SU-DHL-6 (cell line): ENCODE results near the gene ZNF346.

Experiments
- H2AFZ ChIP-seq: fragments of 200-600 bp; sonication (generic); 2 replicates; pipeline ENCODE4 v1.6.1; 2014; ENCODE audit warnings: low read depth, mild to moderate bottlenecking, moderate library complexity, mixed read lengths, antibody characterized with exemption, low read length; ENCODE audit not compliant: severe bottlenecking
- H3F3A ChIP-seq: fragments of 200-600 bp; shearing (Covaris generic); 2 replicates; pipeline ENCODE4 v1.6.0; 2016; ENCODE audit warnings: antibody characterized with exemption, mild to moderate bottlenecking; ENCODE audit not compliant: insufficient read depth
- H3K27ac ChIP-seq: fragments of 200-600 bp; sonication (generic); 2 replicates; pipeline ENCODE4 v1.5.1; 2016; ENCODE audit warnings: low read depth, mild to moderate bottlenecking, low read length, moderate library complexity, mixed read lengths
- H3K27me3 ChIP-seq: fragments of 200-600 bp; sonication (generic), shearing (Covaris generic); 2 replicates; pipeline ENCODE4 v1.6.0; 2014; ENCODE audit warnings: mild to moderate bottlenecking, low read length
- H3K36me3 ChIP-seq: fragments of 200-600 bp; sonication (generic); 2 replicates; pipeline ENCODE4 v1.6.1; 2014; ENCODE audit warnings: mild to moderate bottlenecking, low read length, mixed read lengths
- H3K4me2 ChIP-seq: fragments of 300-600, 200-600 bp; shearing (Covaris generic), sonication (generic); 2 replicates; pipeline ENCODE4 v1.6.0; 2014; ENCODE audit warnings: low read length, low read depth, mild to moderate bottlenecking; ENCODE audit not compliant: poor library complexity, severe bottlenecking
- H3K4me3 ChIP-seq: fragments of 200-600 bp; sonication (generic); 2 replicates; pipeline ENCODE4 v1.5.1; 2014; ENCODE audit warnings: antibody characterized with exemption, low read length, mild to moderate bottlenecking, mixed read lengths; ENCODE audit not compliant: insufficient read depth, poor library complexity, severe bottlenecking
- H3K79me2 ChIP-seq: fragments of 200-600 bp; sonication (generic); 2 replicates; pipeline ENCODE4 v1.6.1; 2014; ENCODE audit warnings: mild to moderate bottlenecking, low read length, moderate library complexity; ENCODE audit not compliant: insufficient read depth
- H3K9ac ChIP-seq: fragments of 200-600 bp; sonication (generic); 2 replicates; pipeline ENCODE4 v1.7.0; 2014; ENCODE audit warnings: mild to moderate bottlenecking, low read length
- H3K9me2 ChIP-seq: fragments of 200-600 bp; sonication (generic); replicated peaks from 2 replicates; pipeline ENCODE4 v1.6.1; 2014; ENCODE audit warnings: low read length; ENCODE audit not compliant: insufficient read depth
- H3K9me3 ChIP-seq: fragments of 200-600 bp; sonication (generic); 2 replicates; pipeline ENCODE4 v1.6.1; 2014; ENCODE audit warnings: low read length, mixed read lengths; ENCODE audit not compliant: insufficient read depth
- H4K20me1 ChIP-seq: fragments of 200-600 bp; sonication (generic); 2 replicates; pipeline ENCODE4 v1.6.1; 2014; ENCODE audit warnings: low read depth, mild to moderate bottlenecking, antibody characterized with exemption, low read length, moderate library complexity, mixed read lengths
- CTCF ChIP-seq: fragments of 200-600 bp; sonication (generic); IDR thresholded peaks from one replicate; pipeline ENCODE4 v1.5.1; 2017; ENCODE audit warnings: antibody characterized with exemption, mild to moderate bottlenecking, low read length, moderate library complexity; ENCODE audit not compliant: insufficient read depth, poor library complexity, severe bottlenecking
- EZH2phosphoT487 ChIP-seq: fragments of 200-600 bp; sonication (generic), shearing (Covaris generic); conservative IDR thresholded peaks from 2 replicates; pipeline ENCODE4 v1.6.1; 2018; ENCODE audit warnings: mild to moderate bottlenecking, antibody characterized with exemption, low read length, moderate library complexity, mixed read lengths

ZNF346 gene

GRCh38 chr5:177130211-177131018 is 107.9 kb downstream of the ZNF346 start:
- H3K4me3 ChIP-seq = no peak overlapping the region
- peaks cover 47% of the 10 kb centered on the region for H3F3A ChIP-seq
- no peaks in the 10 kb centered on the region for H3K27me3 ChIP-seq
- no peak overlapping the region for H2AFZ ChIP-seq
- H3K9ac ChIP-seq = no peak overlapping the region
- H3K9me2 ChIP-seq = no peaks in the 10 kb centered on the region
- no peaks in the 10 kb centered on the region for H4K20me1 ChIP-seq
- no peak overlapping the region for H3K4me2 ChIP-seq
- peaks cover 12% of the 10 kb centered on the region for H3K79me2 ChIP-seq
- H3K9me3 ChIP-seq = no peaks in the 10 kb centered on the region
- TF ChIP-seq EZH2phosphoT487 (no peak), CTCF (no peak)
- peak overlapping the region; percentile 62 for H3K27ac ChIP-seq
- no peaks in the 10 kb centered on the region for H3K36me3 ChIP-seq
